ENCODE measurements around the gene SRXN1. TPM values are rescaled to one million over a fixed set of nuclear protein-coding genes. Genes with fewer than 3 reads are reported as not detected.

Gene SRXN1
- total and polyA plus RNA-seq, 9 of the 15 experiments (the other 6 are each of a cell fraction or from before 2014, with no cell fraction given): 6.8 to 36.4 (median 21.6) TPM

GRCh38 chr20:625360-625932 is 27.6 kb downstream of the SRXN1 start (continued):
- TF ChIP-seq IRF9 (tag; IDR thresholded peaks at IDR 0.05): no peak
- no peak for TF ChIP-seq ATF1 (CRISPR knock-in tag; IDR thresholded peaks at IDR 0.05)
- 0 out of 2 replicates have a peak, but pooled peaks have one; percentile 12 for TF ChIP-seq ATF1 (tag; IDR thresholded peaks at IDR 0.05)
- peak; percentile 88 for TF ChIP-seq ZNF766 (CRISPR knock-in tag; conservative IDR thresholded peaks at IDR 0.05)
- peak; percentile 18; the same call in 1 of the 2 replicates for TF ChIP-seq MTA3 (IDR thresholded peaks at IDR 0.05; ENCODE audit: borderline replicate concordance)
- no peak for TF ChIP-seq TRIM25 (IDR thresholded peaks at IDR 0.05; ENCODE audit: borderline replicate concordance)
- 0 out of 2 replicates have a peak, but pooled peaks have one; percentile 4 for TF ChIP-seq EP300 (IDR thresholded peaks at IDR 0.05; ENCODE audit: low read length)
- no peak for TF ChIP-seq RBM25 (IDR thresholded peaks at IDR 0.05; ENCODE audit: low read depth, low read length, severe bottlenecking)
- TF ChIP-seq CREB3 (tag; conservative IDR thresholded peaks at IDR 0.05; ENCODE audit: low read depth): no peak
- peak; percentile 41; the same call in 1 of the 2 replicates for TF ChIP-seq PBX2 (CRISPR knock-in tag; IDR thresholded peaks at IDR 0.05; ENCODE audit: low read depth)
- peak; percentile 88 for TF ChIP-seq PBX2 (tag; conservative IDR thresholded peaks at IDR 0.05; ENCODE audit: low read depth)
- TF ChIP-seq RNF2 (IDR thresholded peaks at IDR 0.05): no peak
- peak; percentile 55 for TF ChIP-seq MAFK (IDR thresholded peaks at IDR 0.05; ENCODE audit: low read length)
- TF ChIP-seq SMARCA4 (IDR thresholded peaks at IDR 0.05): 0 out of 2 replicates have a peak, but pooled peaks have one; percentile 35
- no peak for TF ChIP-seq HLTF (IDR thresholded peaks at IDR 0.05)
- TF ChIP-seq NCOA4 (IDR thresholded peaks at IDR 0.05; ENCODE audit: partially characterized antibody): no peak
- TF ChIP-seq RUNX1 (IDR thresholded peaks at IDR 0.05; ENCODE audit: low read depth): no peak
- peak; percentile 58 for TF ChIP-seq ELF1 (tag; IDR thresholded peaks at IDR 0.05)
- no peak for TF ChIP-seq HOMEZ (CRISPR knock-in tag; IDR thresholded peaks at IDR 0.05)
- TF ChIP-seq CAMTA2 (CRISPR knock-in tag; conservative IDR thresholded peaks at IDR 0.05): no peak
- TF ChIP-seq ZNF778 (CRISPR knock-in tag; IDR thresholded peaks at IDR 0.05): no peak
- TF ChIP-seq TRIM24 (IDR thresholded peaks at IDR 0.05): no peak
- TF ChIP-seq ZNF408 (CRISPR knock-in tag; IDR thresholded peaks at IDR 0.05; ENCODE audit: low read depth): no peak

Measured in K562 (cell line).